ENCODE results near the gene MYO1H. TPM values are rescaled to one million over a fixed set of nuclear protein-coding genes. Genes with fewer than 3 reads are reported as not detected.

MYO1H gene
- total and polyA plus RNA-seq, 2 experiments from 2014 or later: not detected

DNA sequence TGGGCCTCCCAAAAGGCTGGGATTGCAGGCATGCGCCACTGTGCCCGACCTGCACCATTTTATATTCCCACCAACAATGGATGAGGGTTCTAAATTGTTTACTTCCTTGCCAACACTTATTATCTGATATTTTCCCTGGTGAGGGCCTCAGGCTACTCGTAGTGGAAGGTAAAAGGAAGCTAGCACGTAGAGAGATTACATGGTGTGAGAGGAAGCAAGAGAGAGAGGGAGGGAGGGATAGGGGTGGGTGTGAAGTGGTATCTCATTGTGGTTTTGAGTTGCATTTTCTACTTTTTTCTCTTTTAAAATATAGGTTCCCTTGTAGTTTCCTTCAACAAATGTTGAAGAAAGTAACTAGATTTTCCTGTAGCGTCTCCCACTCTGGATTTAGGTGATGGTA is 30.9 kb downstream of the MYO1H start:
- Histone ChIP-seq H3K27me3 (ENCODE audit: insufficient read depth) (no peaks in the 10 kb centered on the region), H2AFZ (no peak overlapping the region), H3K4me1 (ENCODE audit: insufficient read depth) (peaks cover 12% of the 10 kb centered on the region; the same call in 1 of the 2 replicates), H3K36me3 (ENCODE audit: insufficient read depth) (no peaks in the 10 kb centered on the region), H3F3A (replicated peaks; ENCODE audit: low read depth) (no peaks in the 10 kb centered on the region), H4K20me1 (replicated peaks; ENCODE audit: insufficient read depth) (no peaks in the 10 kb centered on the region), H3K4me2 (no peak overlapping the region), H3K79me2 (replicated peaks; ENCODE audit: insufficient read depth) (no peaks in the 10 kb centered on the region), H3K4me3 (no peak overlapping the region), H3K9me2 (ENCODE audit: insufficient read depth) (no peaks in the 10 kb centered on the region), H3K27ac (ENCODE audit: low read depth) (no peak overlapping the region)
- H3K36me3 Mint-ChIP-seq (ENCODE audit: low read depth): no peaks in the 10 kb centered on the region
- H3K4me3 Mint-ChIP-seq: no peak overlapping the region; the same call in 2 of the 3 replicates
- no peaks in the 10 kb centered on the region for H3K9me3 Mint-ChIP-seq
- no peak overlapping the region for H3K27ac Mint-ChIP-seq
- ATAC-seq (no peak), DNase-seq (ENCODE audit: low spot score) (no peak)
- TF ChIP-seq CREB1 (CRISPR knock-in tag; IDR thresholded peaks at IDR 0.05; ENCODE audit: low read depth): no peak
- no peak for TF ChIP-seq POLR2AphosphoS5 (IDR thresholded peaks at IDR 0.05; ENCODE audit: low read depth)
- no peak for TF ChIP-seq EZH2 (IDR thresholded peaks at IDR 0.05; ENCODE audit: low read depth, unreplicated experiment)
- TF ChIP-seq, protein P1, sequence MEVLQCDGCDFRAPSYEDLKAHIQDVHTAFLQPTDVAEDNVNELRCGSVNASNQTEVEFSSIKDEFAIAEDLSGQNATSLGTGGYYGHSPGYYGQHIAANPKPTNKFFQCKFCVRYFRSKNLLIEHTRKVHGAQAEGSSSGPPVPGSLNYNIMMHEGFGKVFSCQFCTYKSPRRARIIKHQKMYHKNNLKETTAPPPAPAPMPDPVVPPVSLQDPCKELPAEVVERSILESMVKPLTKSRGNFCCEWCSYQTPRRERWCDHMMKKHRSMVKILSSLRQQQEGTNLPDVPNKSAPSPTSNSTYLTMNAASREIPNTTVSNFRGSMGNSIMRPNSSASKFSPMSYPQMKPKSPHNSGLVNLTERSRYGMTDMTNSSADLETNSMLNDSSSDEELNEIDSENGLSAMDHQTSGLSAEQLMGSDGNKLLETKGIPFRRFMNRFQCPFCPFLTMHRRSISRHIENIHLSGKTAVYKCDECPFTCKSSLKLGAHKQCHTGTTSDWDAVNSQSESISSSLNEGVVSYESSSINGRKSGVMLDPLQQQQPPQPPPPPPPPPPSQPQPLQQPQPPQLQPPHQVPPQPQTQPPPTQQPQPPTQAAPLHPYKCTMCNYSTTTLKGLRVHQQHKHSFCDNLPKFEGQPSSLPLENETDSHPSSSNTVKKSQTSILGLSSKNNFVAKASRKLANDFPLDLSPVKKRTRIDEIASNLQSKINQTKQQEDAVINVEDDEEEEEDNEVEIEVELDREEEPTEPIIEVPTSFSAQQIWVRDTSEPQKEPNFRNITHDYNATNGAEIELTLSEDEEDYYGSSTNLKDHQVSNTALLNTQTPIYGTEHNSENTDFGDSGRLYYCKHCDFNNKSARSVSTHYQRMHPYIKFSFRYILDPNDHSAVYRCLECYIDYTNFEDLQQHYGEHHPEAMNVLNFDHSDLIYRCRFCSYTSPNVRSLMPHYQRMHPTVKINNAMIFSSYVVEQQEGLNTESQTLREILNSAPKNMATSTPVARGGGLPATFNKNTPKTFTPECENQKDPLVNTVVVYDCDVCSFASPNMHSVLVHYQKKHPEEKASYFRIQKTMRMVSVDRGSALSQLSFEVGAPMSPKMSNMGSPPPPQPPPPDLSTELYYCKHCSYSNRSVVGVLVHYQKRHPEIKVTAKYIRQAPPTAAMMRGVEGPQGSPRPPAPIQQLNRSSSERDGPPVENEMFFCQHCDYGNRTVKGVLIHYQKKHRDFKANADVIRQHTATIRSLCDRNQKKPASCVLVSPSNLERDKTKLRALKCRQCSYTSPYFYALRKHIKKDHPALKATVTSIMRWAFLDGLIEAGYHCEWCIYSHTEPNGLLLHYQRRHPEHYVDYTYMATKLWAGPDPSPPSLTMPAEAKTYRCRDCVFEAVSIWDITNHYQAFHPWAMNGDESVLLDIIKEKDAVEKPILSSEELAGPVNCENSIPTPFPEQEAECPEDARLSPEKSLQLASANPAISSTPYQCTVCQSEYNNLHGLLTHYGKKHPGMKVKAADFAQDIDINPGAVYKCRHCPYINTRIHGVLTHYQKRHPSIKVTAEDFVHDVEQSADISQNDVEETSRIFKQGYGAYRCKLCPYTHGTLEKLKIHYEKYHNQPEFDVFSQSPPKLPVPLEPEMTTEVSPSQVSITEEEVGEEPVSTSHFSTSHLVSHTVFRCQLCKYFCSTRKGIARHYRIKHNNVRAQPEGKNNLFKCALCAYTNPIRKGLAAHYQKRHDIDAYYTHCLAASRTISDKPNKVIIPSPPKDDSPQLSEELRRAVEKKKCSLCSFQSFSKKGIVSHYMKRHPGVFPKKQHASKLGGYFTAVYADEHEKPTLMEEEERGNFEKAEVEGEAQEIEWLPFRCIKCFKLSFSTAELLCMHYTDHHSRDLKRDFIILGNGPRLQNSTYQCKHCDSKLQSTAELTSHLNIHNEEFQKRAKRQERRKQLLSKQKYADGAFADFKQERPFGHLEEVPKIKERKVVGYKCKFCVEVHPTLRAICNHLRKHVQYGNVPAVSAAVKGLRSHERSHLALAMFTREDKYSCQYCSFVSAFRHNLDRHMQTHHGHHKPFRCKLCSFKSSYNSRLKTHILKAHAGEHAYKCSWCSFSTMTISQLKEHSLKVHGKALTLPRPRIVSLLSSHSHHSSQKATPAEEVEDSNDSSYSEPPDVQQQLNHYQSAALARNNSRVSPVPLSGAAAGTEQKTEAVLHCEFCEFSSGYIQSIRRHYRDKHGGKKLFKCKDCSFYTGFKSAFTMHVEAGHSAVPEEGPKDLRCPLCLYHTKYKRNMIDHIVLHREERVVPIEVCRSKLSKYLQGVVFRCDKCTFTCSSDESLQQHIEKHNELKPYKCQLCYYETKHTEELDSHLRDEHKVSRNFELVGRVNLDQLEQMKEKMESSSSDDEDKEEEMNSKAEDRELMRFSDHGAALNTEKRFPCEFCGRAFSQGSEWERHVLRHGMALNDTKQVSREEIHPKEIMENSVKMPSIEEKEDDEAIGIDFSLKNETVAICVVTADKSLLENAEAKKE (CRISPR knock-in tag; IDR thresholded peaks at IDR 0.05): no peak
- TF ChIP-seq EZH2phosphoT487 (IDR thresholded peaks at IDR 0.05; ENCODE audit: unreplicated experiment): no peak
- H3K4me1 Mint-ChIP-seq: peaks cover 7% of the 10 kb centered on the region
- H3K27me3 Mint-ChIP-seq (ENCODE audit: insufficient read depth, low read depth, poor library complexity): peaks cover 5% of the 10 kb centered on the region

- no peaks in the 10 kb centered on the region for H3F3A ChIP-seq (replicated peaks; ENCODE audit: low read depth)
- H3K27ac Mint-ChIP-seq: no peak overlapping the region
- H3K9me2 ChIP-seq (ENCODE audit: insufficient read depth): no peaks in the 10 kb centered on the region
- no peak for DNase-seq (ENCODE audit: low spot score)
- peaks cover 5% of the 10 kb centered on the region for H3K27me3 Mint-ChIP-seq (ENCODE audit: insufficient read depth, low read depth, poor library complexity)
- no peak overlapping the region for H2AFZ ChIP-seq
- no peak overlapping the region for H3K27ac ChIP-seq (ENCODE audit: low read depth)
- H3K4me3 ChIP-seq: no peak overlapping the region
- no peaks in the 10 kb centered on the region for H4K20me1 ChIP-seq (replicated peaks; ENCODE audit: insufficient read depth)
- no peaks in the 10 kb centered on the region for H3K79me2 ChIP-seq (replicated peaks; ENCODE audit: insufficient read depth)
- H3K4me2 ChIP-seq: no peak overlapping the region
- H3K9me3 Mint-ChIP-seq: no peaks in the 10 kb centered on the region
- H3K4me1 Mint-ChIP-seq: peaks cover 5% of the 10 kb centered on the region
- no peak overlapping the region for H3K4me3 Mint-ChIP-seq
- no peaks in the 10 kb centered on the region for H3K36me3 ChIP-seq (ENCODE audit: insufficient read depth)
- ATAC-seq: no peak
- peaks cover 7% of the 10 kb centered on the region; the same call in 1 of the 2 replicates for H3K4me1 ChIP-seq (ENCODE audit: insufficient read depth)
- no peaks in the 10 kb centered on the region for H3K27me3 ChIP-seq (ENCODE audit: insufficient read depth)
- no peaks in the 10 kb centered on the region for H3K36me3 Mint-ChIP-seq (ENCODE audit: low read depth)
- TF ChIP-seq ZNF331 (CRISPR knock-in tag; IDR thresholded peaks at IDR 0.05; ENCODE audit: low read depth) (no peak), REST (IDR thresholded peaks at IDR 0.05; ENCODE audit: unreplicated experiment) (no peak), JUNB (IDR thresholded peaks at IDR 0.05; ENCODE audit: unreplicated experiment) (no peak), STAT1 (IDR thresholded peaks at IDR 0.05; ENCODE audit: unreplicated experiment) (no peak), ZNF114 (CRISPR knock-in tag; IDR thresholded peaks at IDR 0.05) (no peak), NANOG (IDR thresholded peaks at IDR 0.05; ENCODE audit: borderline replicate concordance) (no peak), EZH2 (IDR thresholded peaks at IDR 0.05; ENCODE audit: low read depth, unreplicated experiment) (no peak)
These were observed 34.3 kb downstream of the MYO1H start for GRCh38 chr12:109382031-109382430.

Measured in GM23338 (cell line).